SK-N-SH (cell line): Measurements from ENCODE around the gene DUSP9. TPM values are rescaled to one million over a fixed set of nuclear protein-coding genes. Genes with fewer than 3 reads are reported as not detected.

ENCODE experiments used
- CTCF ChIA-PET: fragments of 300-600, 350-600 bp; formaldehyde crosslinking; extraction: SDS; loops from one replicate; lab custom pipeline; 2021; lab: Yijun Ruan, JAX
- POLR2A ChIA-PET: fragments of 350-600 bp; sonication (Branson Sonifier 250); formaldehyde crosslinking; extraction: SDS; loops from one replicate; lab custom pipeline; 2020; ENCODE audit warnings: antibody characterized with exemption, inconsistent platforms; lab: Yijun Ruan, JAX
- DNase-seq: peaks from one replicate; pipeline ENCODE4 v3.0.0; 2012
- H2AFZ ChIP-seq: fragments of 200-600 bp; sonication (generic); 2 replicates; pipeline ENCODE4 v1.8.1; 2016; ENCODE audit warnings: antibody characterized with exemption, mild to moderate bottlenecking, low read depth
- H3F3A ChIP-seq: fragments of 200-600 bp; sonication (generic); replicated peaks from 2 replicates; pipeline ENCODE3; 2016; ENCODE audit warnings: antibody characterized with exemption, mild to moderate bottlenecking; ENCODE audit not compliant: insufficient read depth
- H3K27ac ChIP-seq, 2 experiments: fragments of 200-500 bp in 1 of 2; fragments of 200-600 bp in 1 of 2; sonication (Bioruptor generic) in 1 of 2; sonication (generic), shearing (Covaris generic) in 1 of 2; 2 replicates each; pipeline versions ENCODE4 v1.5.1 to v1.6.1; 2014 to 2016; ENCODE audit warnings: low read depth in 2 of 2, inconsistent platforms in 1 of 2, low read length in 1 of 2, mild to moderate bottlenecking in 1 of 2, mixed read lengths in 1 of 2
- H3K27me3 ChIP-seq: fragments of 200-600 bp; sonication (generic), shearing (Covaris generic); 2 replicates; pipeline ENCODE4 v1.6.1; 2016; ENCODE audit warnings: mixed run types; ENCODE audit not compliant: insufficient read depth
- H3K36me3 ChIP-seq, 2 experiments: fragments of 200-500 bp in 1 of 2; fragments of 200-600 bp in 1 of 2; sonication (Bioruptor generic) in 1 of 2; sonication (generic) in 1 of 2; replicated peaks in 1 of 2; 2 replicates each; pipeline versions ENCODE3 to v1.5.1; 2014 to 2016; ENCODE audit warnings: low read length in 1 of 2, mild to moderate bottlenecking in 1 of 2; ENCODE audit not compliant: insufficient read depth in 2 of 2, control insufficient read depth in 1 of 2
- H3K4me1 ChIP-seq, 2 experiments: fragments of 200-500 bp in 1 of 2; fragments of 200-600 bp in 1 of 2; sonication (Bioruptor generic) in 1 of 2; sonication (generic), shearing (Covaris generic) in 1 of 2; 2 replicates each; pipeline versions ENCODE4 v1.5.1 to v1.6.1; 2014 to 2016; ENCODE audit warnings: low read depth in 1 of 2, low read length in 1 of 2, mixed run types in 1 of 2; ENCODE audit not compliant: insufficient read depth in 2 of 2, control insufficient read depth in 1 of 2
- H3K4me2 ChIP-seq: fragments of 200-600 bp; sonication (generic), shearing (Covaris generic); 2 replicates; pipeline ENCODE4 v1.6.1; 2017; ENCODE audit warnings: mixed run types
- H3K4me3 ChIP-seq, 2 experiments: fragments of 200-500 bp in 1 of 2; fragments of 200-600 bp in 1 of 2; sonication (Bioruptor generic) in 1 of 2; sonication (generic), shearing (Covaris generic) in 1 of 2; 2 replicates each; pipeline versions ENCODE4 v1.5.1 to v1.8.1; 2014 to 2016; ENCODE audit warnings: low read depth in 2 of 2, inconsistent platforms in 1 of 2, low read length in 1 of 2, mild to moderate bottlenecking in 1 of 2, mixed read lengths in 1 of 2, moderate library complexity in 1 of 2
- H3K79me2 ChIP-seq: fragments of 200-600 bp; sonication (generic); 2 replicates; pipeline ENCODE4 v1.8.1; 2017; ENCODE audit warnings: mild to moderate bottlenecking; ENCODE audit not compliant: insufficient read depth
- H3K9ac ChIP-seq: fragments of 200-600 bp; sonication (generic); 2 replicates; pipeline ENCODE4 v1.6.1; 2017; ENCODE audit warnings: mixed run types
- H3K9me2 ChIP-seq: fragments of 200-600 bp; sonication (generic); 2 replicates; pipeline ENCODE4 v1.6.1; 2017; ENCODE audit warnings: mixed run types
- H3K9me3 ChIP-seq: fragments of 200-600 bp; sonication (generic); 2 replicates; pipeline ENCODE4 v1.6.1; 2017; ENCODE audit warnings: mixed run types, mild to moderate bottlenecking, moderate library complexity
- H4K20me1 ChIP-seq: fragments of 200-600 bp; sonication (generic); 2 replicates; pipeline ENCODE4 v1.6.1; 2017; ENCODE audit warnings: mild to moderate bottlenecking, mixed run types; ENCODE audit not compliant: insufficient read depth
- CHD2 ChIP-seq: fragments of 150-350 bp; IDR thresholded peaks from 2 replicates; pipeline ENCODE4 v1.6.1; 2018; ENCODE audit warnings: low read length; ENCODE audit not compliant: partially characterized antibody
- EP300 ChIP-seq, 2 experiments: IDR thresholded peaks; 2 replicates each; pipeline versions ENCODE4 v1.4.0 to v1.6.1; 2012; ENCODE audit warnings: borderline replicate concordance in 1 of 2, low read depth in 1 of 2, low read length in 1 of 2
- EZH2phosphoT487 ChIP-seq: fragments of 200-600 bp; sonication (generic); IDR thresholded peaks from 2 replicates; pipeline ENCODE4 v1.6.1; 2017; ENCODE audit warnings: low read depth, mixed run types, mild to moderate bottlenecking, antibody characterized with exemption, moderate library complexity, borderline replicate concordance
- FOXM1 ChIP-seq: IDR thresholded peaks from 2 replicates; pipeline ENCODE4 v1.4.0; 2012; ENCODE audit warnings: low read depth, mild to moderate bottlenecking
- NFIC ChIP-seq: IDR thresholded peaks from 2 replicates; pipeline ENCODE4 v1.4.0; 2012; ENCODE audit warnings: borderline replicate concordance
- NRF1 ChIP-seq: IDR thresholded peaks from 2 replicates; pipeline ENCODE4 v1.6.1; 2012; ENCODE audit warnings: low read depth, mild to moderate bottlenecking, low read length
- POLR2AphosphoS5 ChIP-seq: IDR thresholded peaks from 2 replicates; pipeline ENCODE4 v1.6.1; 2012; ENCODE audit warnings: low read depth, low read length
- RFX5 ChIP-seq: IDR thresholded peaks from 2 replicates; pipeline ENCODE4 v1.6.1; 2012; ENCODE audit warnings: mild to moderate bottlenecking, improper control_type of control experiment, low read length
- TAF1 ChIP-seq: IDR thresholded peaks from 2 replicates; pipeline ENCODE4 v1.6.1; 2012; ENCODE audit warnings: low read depth, mild to moderate bottlenecking, low read length, moderate library complexity, borderline replicate concordance
- WGBS: methylation state at CpG from one replicate; pipeline ENCODE4 v1.1.6; 2017; ENCODE audit warnings: low lambda C conversion rate; 5-methylcytosine and 5-hydroxymethylcytosine counted together
- polyA plus RNA-seq, 3 experiments: library from polyadenylated mRNA; depleted of rRNA; stranded (reverse); fragments of >200 nt; gene quantifications; 2 replicates each; pipeline ENCODE4 v1.2.3, GENCODE V29; 2012
- TF ChIP-seq, protein P1 (sequence below): IDR thresholded peaks from 2 replicates; pipeline ENCODE4 v1.4.0; 2012; ENCODE audit warnings: low read depth, borderline replicate concordance
- TF ChIP-seq, protein P2 (sequence below): IDR thresholded peaks from 2 replicates; pipeline ENCODE4 v1.4.0; 2012; ENCODE audit warnings: low read depth, borderline replicate concordance
- TF ChIP-seq, protein P3 (sequence below): IDR thresholded peaks from 2 replicates; pipeline ENCODE4 v1.6.1; 2012; ENCODE audit warnings: mild to moderate bottlenecking, low read depth, low read length, moderate library complexity
- TF ChIP-seq, protein P4 (sequence below): fragments of 150-350 bp; IDR thresholded peaks from 2 replicates; pipeline ENCODE4 v1.6.1; 2016; ENCODE audit warnings: mild to moderate bottlenecking, low read depth, low read length
- TF ChIP-seq, protein P5 (sequence below): IDR thresholded peaks from 2 replicates; pipeline ENCODE4; 2012

The DUSP9 gene
- polyA plus RNA-seq, 1 of the 3 experiments (the other 2 are of a cell fraction) = 0.05 TPM

DNA sequence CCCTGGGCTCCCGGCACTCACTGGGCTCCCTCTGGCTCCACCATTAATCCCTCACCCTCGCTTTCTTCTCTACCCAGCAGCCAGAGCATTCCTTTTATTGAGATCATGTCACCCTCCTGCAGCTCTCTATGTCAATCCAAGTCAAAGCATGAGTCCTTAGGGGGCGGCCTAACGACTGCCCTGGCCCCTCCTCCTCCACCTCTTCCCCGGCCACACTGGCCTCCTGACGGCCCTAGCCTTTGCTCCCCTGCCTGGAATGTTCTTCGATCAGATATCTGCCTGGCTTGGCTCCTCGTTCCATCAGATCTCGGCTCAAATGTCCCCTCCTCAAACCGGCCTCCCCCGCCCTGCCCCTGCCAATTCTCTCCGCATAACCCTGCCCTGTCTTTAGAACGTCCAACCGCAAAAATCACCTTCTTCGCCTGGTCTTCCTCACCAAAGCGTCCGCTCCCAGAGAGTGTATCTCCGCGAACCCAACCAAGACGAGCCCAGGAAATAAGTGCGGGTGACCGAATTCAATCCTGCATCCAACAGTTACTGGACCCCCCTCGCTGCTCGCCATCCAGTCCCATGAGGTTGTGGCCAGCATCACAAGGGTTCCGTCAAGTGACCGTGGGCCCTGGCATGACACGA is 27.3 kb downstream of the DUSP9 start:
- CTCF ChIA-PET = no interaction called here
- POLR2A ChIA-PET = no interaction called here
- 66% methylated on average over 27 of the region's 27 CpGs for WGBS
- peaks cover 6% of the 10 kb centered on the region; the same call in 1 of the 2 replicates for H3K27me3 ChIP-seq
- no peaks in the 10 kb centered on the region for H4K20me1 ChIP-seq
- no peak overlapping the region for H3K27ac ChIP-seq
- H3K4me2 ChIP-seq = no peak overlapping the region
- H3K4me1 ChIP-seq = no peaks in the 10 kb centered on the region; a peak in 1 of 4 replicates
- H3K9me2 ChIP-seq = no peaks in the 10 kb centered on the region
- no peak for DNase-seq
- no peak overlapping the region for H2AFZ ChIP-seq
- no peak for TF ChIP-seq FOXM1
- TF ChIP-seq, protein P1, sequence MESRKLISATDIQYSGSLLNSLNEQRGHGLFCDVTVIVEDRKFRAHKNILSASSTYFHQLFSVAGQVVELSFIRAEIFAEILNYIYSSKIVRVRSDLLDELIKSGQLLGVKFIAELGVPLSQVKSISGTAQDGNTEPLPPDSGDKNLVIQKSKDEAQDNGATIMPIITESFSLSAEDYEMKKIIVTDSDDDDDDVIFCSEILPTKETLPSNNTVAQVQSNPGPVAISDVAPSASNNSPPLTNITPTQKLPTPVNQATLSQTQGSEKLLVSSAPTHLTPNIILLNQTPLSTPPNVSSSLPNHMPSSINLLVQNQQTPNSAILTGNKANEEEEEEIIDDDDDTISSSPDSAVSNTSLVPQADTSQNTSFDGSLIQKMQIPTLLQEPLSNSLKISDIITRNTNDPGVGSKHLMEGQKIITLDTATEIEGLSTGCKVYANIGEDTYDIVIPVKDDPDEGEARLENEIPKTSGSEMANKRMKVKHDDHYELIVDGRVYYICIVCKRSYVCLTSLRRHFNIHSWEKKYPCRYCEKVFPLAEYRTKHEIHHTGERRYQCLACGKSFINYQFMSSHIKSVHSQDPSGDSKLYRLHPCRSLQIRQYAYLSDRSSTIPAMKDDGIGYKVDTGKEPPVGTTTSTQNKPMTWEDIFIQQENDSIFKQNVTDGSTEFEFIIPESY = no peak
- no peak for TF ChIP-seq RFX5
- TF ChIP-seq, protein P2, sequence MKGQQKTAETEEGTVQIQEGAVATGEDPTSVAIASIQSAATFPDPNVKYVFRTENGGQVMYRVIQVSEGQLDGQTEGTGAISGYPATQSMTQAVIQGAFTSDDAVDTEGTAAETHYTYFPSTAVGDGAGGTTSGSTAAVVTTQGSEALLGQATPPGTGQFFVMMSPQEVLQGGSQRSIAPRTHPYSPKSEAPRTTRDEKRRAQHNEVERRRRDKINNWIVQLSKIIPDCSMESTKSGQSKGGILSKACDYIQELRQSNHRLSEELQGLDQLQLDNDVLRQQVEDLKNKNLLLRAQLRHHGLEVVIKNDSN = no peak
- TF ChIP-seq, protein P3, sequence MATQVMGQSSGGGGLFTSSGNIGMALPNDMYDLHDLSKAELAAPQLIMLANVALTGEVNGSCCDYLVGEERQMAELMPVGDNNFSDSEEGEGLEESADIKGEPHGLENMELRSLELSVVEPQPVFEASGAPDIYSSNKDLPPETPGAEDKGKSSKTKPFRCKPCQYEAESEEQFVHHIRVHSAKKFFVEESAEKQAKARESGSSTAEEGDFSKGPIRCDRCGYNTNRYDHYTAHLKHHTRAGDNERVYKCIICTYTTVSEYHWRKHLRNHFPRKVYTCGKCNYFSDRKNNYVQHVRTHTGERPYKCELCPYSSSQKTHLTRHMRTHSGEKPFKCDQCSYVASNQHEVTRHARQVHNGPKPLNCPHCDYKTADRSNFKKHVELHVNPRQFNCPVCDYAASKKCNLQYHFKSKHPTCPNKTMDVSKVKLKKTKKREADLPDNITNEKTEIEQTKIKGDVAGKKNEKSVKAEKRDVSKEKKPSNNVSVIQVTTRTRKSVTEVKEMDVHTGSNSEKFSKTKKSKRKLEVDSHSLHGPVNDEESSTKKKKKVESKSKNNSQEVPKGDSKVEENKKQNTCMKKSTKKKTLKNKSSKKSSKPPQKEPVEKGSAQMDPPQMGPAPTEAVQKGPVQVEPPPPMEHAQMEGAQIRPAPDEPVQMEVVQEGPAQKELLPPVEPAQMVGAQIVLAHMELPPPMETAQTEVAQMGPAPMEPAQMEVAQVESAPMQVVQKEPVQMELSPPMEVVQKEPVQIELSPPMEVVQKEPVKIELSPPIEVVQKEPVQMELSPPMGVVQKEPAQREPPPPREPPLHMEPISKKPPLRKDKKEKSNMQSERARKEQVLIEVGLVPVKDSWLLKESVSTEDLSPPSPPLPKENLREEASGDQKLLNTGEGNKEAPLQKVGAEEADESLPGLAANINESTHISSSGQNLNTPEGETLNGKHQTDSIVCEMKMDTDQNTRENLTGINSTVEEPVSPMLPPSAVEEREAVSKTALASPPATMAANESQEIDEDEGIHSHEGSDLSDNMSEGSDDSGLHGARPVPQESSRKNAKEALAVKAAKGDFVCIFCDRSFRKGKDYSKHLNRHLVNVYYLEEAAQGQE = no peak
- no peak for TF ChIP-seq EZH2phosphoT487
- TF ChIP-seq, protein P4, sequence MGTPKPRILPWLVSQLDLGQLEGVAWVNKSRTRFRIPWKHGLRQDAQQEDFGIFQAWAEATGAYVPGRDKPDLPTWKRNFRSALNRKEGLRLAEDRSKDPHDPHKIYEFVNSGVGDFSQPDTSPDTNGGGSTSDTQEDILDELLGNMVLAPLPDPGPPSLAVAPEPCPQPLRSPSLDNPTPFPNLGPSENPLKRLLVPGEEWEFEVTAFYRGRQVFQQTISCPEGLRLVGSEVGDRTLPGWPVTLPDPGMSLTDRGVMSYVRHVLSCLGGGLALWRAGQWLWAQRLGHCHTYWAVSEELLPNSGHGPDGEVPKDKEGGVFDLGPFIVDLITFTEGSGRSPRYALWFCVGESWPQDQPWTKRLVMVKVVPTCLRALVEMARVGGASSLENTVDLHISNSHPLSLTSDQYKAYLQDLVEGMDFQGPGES = no peak
- no peak for TF ChIP-seq CHD2
- TF ChIP-seq EP300 (IDR thresholded peaks at IDR 0.05; ENCODE audit: borderline replicate concordance in 1 of 2, low read depth in 1 of 2, low read length in 1 of 2) = no peak
- TF ChIP-seq NFIC = no peak
- no peak for TF ChIP-seq TAF1
- TF ChIP-seq NRF1 = no peak
- TF ChIP-seq POLR2AphosphoS5 = no peak
- TF ChIP-seq, protein P5, sequence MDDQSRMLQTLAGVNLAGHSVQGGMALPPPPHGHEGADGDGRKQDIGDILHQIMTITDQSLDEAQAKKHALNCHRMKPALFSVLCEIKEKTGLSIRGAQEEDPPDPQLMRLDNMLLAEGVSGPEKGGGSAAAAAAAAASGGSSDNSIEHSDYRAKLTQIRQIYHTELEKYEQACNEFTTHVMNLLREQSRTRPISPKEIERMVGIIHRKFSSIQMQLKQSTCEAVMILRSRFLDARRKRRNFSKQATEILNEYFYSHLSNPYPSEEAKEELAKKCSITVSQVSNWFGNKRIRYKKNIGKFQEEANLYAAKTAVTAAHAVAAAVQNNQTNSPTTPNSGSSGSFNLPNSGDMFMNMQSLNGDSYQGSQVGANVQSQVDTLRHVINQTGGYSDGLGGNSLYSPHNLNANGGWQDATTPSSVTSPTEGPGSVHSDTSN = no peak
- no peaks in the 10 kb centered on the region for H3K9me3 ChIP-seq
- no peak overlapping the region for H3K9ac ChIP-seq
- no peaks in the 10 kb centered on the region for H3K79me2 ChIP-seq
- no peaks in the 10 kb centered on the region for H3F3A ChIP-seq
- no peaks in the 10 kb centered on the region for H3K36me3 ChIP-seq
- no peak overlapping the region for H3K4me3 ChIP-seq
